Right ventricle myocardium inferior (tissue), 1 donor: ENCODE results near the gene MOK. TPM values are rescaled to one million over a fixed set of nuclear protein-coding genes. Genes with fewer than 3 reads are reported as not detected.
"Not testable (repeated sequence)": the region's sequence is repeated elsewhere in the genome, so short reads cannot be mapped to it uniquely, and the experiment has no call there.

Experiments used
- ATAC-seq: fragments of 200-7000 bp; cut with Tn5 transposase; one replicate; pipeline ENCODE4 v1.9.1; 2020; ENCODE audit warnings: mild to moderate bottlenecking, moderate library complexity
- DNase-seq: peaks from one replicate; pipeline ENCODE4 v3.0.0; 2021; ENCODE audit errors: missing footprints
- intact Hi-C: fragments of 100-400 bp; cut with DNase I; formaldehyde crosslinking; loops from one replicate; pipeline ENCODE4 v1.11.0; 2022
- long read RNA-seq: library from polyadenylated mRNA; unstranded; transcript quantifications from one replicate; pipeline ENCODE4 v2.0.0, GENCODE V29; 2021
- total RNA-seq: library from RNA; stranded (reverse); fragmentation: NEBNext Ultra II Directional; extraction: Animal tissue kit (Norgen Biotek cat#: 25700); gene quantifications from one replicate; pipeline ENCODE4 v1.2.1, GENCODE V29; 2021
- donor health status: DM: no; HTN: yes; CAD: no; lungs with severe emphysema.

MOK gene
- total RNA-seq: 9.4 TPM
- long read RNA-seq, partial matches to known transcripts: 0 of 1 reads
- long read RNA-seq, other reads (novel, unspliced or antisense): 1 of 1 reads

GRCh38 chr14:102304611-102305506 is at the start of gene MOK:
Gene MOK, minus strand, starts transcription at chr14:102305164. Its CDS starts 196 bp downstream, at chr14:102304968.
- DNase-seq: peak; percentile 96
- peak; percentile 97 for ATAC-seq
- intact Hi-C loops: loop anchor here (5.0 kb wide), 2 partner anchors 38 to 53 kb away; no protein-coding TSS in a partner anchor

- intact Hi-C loops: no loop called here
- ATAC-seq (no peak), DNase-seq (no peak)
Observed at GRCh38 chr14:102353126-102353619, 48.2 kb upstream of the MOK start.

GRCh38 chr14:102352213-102352612 is 47.2 kb upstream of the MOK start:
- no peak for ATAC-seq
- intact Hi-C loops: no loop called here
- DNase-seq: no peak

- intact Hi-C loops, DNase-seq: not testable (repeated sequence)
- peak; percentile 39 for ATAC-seq
Observed at GRCh38 chr14:102351593-102351992, 46.6 kb upstream of the MOK start.

DNA sequence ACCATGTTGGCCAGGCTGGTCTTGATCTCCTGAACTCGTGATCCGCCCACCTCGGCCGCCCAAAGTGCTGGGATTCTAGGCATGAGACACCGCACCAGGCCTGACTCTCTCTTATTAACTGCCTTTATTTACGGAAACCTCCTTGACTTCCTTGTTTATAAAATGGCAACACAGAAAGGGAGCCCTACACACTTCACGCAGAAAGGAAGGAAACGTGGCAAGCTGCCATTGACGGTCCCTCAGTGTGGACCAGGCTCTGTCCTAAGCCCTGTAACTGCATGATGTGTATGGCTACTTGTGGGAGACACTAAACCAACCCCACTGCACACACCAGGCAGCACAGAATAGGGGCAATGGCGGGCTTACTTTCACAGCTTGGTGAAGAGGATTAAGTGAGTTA is 46.1 kb upstream of the MOK start:
- ATAC-seq (no peak), DNase-seq (no peak)

DNA sequence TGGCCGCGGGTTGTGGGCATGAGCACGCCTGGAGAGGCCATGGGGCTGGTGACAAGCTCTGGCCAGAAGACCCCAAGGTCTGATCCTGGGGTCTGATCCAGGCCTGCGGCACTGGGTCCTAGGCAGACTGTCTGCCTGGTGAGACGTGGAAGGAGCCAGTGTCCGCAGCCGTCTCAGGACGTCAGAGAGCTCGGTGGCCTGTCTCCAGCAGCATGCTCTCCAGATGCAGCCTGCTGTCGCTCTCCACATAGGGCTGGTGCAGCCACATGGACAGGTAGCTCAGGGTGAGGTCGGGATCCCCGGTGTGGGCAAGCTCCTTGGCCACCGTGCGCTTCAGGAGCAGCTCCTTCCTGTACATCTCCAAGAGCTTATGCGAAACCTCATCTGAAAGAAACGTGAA is 43.4 kb upstream of the MOK start:
- intact Hi-C loops: no loop called here
- DNase-seq (no peak), ATAC-seq (no peak)

More for the DNA sequence above, 46.1 kb upstream of the MOK start:
- intact Hi-C loops: no loop called here

DNA sequence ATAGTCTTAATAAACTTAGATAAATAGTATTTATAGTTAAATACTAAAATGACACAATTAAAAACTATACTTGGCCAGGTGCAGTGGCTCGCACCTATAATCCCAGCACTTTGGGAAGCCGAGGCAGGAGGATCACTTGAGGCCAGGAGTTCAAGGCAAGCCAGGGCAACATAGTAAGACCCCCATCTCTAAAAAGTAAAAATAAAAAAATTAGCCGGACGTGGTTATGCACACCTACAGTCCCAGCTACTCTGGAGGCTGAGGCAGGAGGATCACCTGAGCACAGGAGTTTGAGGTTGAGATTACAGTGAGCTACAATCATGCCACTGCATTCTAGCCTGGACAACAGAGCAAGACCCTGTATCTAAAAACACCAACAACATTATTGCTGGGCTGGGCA is 41.7 kb upstream of the MOK start:
- DNase-seq (no peak), ATAC-seq (no peak)
- intact Hi-C loops: no loop called here

- DNase-seq (no peak), ATAC-seq (no peak)
- intact Hi-C loops: no loop called here
Observed at GRCh38 chr14:102345232-102345631, 40.3 kb upstream of the MOK start.

- intact Hi-C loops: no loop called here
- no peak for ATAC-seq
- DNase-seq: no peak
Observed at GRCh38 chr14:102344485-102344884, 39.5 kb upstream of the MOK start.

DNA sequence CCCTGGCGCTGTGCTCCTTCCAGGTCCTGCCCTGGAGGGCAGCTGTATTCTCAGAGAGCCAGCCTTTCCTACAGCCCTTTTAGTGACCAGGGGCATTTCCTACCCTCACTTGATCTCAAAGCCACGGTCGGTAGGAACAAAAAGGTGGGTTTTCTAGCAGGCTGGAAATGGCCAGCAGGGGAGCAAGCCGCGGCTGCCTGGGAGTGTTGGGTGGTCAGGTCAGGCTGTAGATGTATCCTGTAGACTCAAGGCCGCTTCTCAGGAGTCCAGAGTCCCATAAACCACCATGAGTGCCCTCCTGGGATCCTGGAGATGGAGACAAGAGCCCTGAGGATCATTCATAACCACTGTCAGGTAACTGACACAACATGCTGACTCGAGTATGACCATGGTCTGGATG is 39.1 kb upstream of the MOK start:
- DNase-seq (no peak), ATAC-seq (no peak)
- intact Hi-C loops: no loop called here

- no peak for DNase-seq
- no peak for ATAC-seq
- intact Hi-C loops: no loop called here
Observed at GRCh38 chr14:102342238-102342637, 37.3 kb upstream of the MOK start.

DNA sequence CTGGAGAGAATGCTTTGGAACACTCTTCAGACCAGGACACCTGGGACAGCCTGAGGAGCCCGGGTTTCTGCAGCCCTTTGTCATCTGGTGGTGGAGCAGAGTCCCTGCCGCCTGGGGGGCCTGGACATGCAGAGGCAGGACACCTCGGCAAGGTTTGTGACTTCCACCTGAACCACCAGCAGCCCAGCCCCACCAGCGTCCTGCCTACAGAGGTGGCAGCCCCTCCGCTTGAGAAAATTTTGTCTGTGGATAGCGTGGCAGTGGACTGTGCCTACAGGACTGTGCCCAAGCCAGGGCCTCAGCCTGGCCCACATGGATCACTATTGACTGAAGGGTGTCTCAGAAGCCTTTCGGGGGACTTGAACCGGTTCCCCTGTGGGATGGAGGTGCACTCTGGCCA is 36.6 kb upstream of the MOK start:
- intact Hi-C loops: no loop called here
- ATAC-seq: no peak
- DNase-seq: no peak

DNA sequence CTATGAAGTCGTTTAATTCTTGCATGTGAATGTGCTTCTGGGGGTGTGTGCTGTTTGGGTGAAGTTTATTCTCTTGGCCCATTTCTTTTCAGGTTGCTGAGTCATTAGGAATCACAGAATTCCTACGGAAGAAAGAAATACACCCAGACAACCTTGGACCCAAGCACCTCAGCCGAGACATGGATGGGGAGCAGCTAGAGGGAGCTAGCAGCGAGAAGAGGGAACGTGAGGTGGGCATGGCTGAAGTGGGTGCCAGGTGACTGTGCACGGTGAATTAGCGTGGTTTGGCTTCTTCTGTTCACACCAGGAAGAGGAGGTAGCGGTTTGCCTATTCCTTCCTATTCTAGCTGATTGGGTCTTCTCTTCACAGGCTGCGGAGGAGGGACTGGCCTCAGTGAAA is 33.8 kb upstream of the MOK start:
- DNase-seq (no peak), ATAC-seq (no peak)
- intact Hi-C loops: no loop called here

DNA sequence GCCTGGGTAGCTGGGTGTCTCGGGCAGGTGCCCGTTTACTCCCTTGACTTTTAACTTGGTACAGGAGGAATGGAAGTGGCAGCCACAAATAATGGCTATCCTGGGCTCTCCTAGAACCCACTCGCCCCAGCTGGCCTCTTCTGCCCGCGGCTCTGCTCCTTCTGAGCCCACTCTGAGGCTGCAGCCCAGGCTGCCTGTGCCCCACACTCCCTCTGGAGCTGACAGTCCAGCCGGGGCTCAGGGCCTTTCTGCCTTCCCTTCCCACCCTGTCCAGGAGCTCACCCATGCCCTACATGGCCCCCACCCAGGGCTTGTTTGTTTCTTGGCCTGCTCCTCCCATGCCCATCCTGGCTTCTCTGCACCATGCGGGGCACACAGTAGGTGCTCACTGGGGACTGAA is 30.2 kb upstream of the MOK start:
- ATAC-seq (no peak), DNase-seq (no peak)
- intact Hi-C loops: no loop called here

DNA sequence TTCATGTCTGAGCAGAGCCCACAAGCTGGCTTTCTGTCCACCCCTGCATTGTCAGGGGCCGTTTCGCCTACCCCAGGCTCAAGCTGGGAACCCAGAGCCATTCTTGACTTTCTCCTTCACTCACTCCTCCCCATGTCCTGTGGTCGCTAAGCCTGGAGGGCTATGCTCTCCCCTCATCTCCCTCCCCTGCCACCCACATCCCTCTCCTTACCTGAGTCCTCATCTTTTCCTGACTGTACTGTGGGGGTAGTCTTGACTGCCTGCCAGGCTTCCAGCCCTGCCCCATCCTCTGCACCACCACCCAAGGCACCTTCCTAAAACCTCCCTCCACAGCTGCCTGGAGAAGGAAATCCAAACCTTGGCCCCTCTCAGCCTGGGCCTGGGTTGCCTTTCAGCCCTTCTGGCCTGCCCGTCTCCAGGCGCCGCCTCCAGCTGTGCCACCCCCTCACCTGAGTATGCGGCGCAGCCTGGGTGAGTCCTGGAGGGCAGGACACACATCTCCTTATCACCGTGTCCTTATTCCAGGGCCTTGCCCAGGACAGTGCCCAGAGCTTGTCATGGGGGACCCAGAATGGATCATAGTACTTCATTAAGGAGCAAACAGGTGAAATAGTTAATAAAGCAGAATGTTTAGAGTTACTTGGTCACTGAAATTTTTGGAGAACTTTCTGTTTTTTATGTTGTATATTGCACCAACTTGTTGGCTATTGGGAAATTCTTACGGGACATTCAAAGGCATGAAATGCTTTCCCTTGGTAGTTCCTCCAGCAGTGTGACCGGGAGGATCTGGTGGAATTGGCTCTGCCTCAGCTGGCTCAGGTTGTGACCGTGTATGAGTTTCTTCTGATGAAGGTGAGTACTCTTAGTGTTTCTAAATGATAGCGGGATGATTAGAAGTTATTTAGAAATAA is 29.1 kb upstream of the MOK start:
- DNase-seq: no peak
- intact Hi-C loops: no loop called here
- ATAC-seq: no peak

DNA sequence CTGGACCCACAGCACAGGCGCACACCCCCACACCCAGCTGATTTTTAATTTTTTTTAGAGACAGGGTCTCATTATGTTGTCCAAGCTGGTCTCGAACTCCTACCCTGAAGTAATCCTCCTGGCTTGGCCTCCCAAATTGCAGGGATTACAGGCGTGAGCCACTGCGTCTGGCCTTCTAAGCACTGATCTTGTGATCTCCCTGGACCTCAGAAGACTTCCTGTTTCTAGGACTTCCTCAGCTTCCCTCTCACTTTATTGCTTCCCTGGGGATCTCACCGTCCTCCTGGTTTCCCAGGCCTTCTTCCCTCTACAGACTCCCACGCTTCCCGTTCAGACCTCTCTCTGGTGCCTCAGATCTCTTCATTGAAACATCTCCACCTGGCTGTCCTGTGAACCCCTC is 28.4 kb upstream of the MOK start:
- DNase-seq: no peak
- ATAC-seq: no peak
- intact Hi-C loops: no loop called here

GRCh38 chr14:102330806-102331205 is 25.8 kb upstream of the MOK start:
- intact Hi-C loops: no loop called here
- no peak for DNase-seq
- no peak for ATAC-seq

DNA sequence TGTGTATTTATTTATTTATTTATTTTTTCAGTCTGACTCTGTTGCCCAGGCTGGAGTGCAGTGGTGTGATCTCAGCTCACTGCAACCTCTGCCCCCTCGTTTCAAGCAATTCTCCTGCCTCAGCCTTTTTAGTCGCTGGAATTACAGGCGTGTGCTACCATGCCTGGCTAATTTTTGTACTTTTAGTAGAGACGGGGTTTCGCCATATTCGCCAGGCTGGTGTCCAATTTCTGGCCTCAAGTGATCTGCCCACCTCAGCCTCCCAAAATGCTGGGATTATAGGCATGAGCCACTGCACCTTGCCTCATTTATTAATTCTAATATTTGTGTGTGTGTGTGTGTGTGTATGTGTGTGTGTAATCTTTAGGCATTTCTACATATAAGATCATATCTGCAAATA is 24.4 kb upstream of the MOK start:
- ATAC-seq, intact Hi-C loops: not testable (repeated sequence)

DNA sequence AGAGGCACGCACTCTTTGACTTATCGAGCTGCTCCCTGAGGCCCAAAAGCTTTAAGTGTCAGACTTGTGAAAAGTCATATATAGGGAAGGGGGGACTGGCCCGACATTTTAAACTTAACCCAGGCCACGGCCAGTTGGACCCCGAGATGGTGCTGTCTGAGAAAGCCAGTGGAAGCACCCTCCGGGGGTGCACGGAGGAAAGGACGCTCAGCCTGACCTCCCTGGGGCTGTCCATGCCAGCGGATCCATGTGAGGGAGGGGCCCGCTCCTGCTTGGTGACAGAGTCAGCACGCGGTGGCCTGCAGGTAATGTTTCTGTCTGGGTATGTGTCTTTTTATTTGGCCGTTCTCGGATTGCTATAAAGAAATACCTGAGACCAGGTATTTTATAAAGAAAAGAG is 21.6 kb upstream of the MOK start:
- ATAC-seq (no peak), DNase-seq (no peak)
- intact Hi-C loops: no loop called here

More for the DNA sequence above, 24.4 kb upstream of the MOK start:
- not testable (repeated sequence) for DNase-seq
